H1 (cell line): ENCODE results near the gene PRKAG3. TPM values are rescaled to one million over a fixed set of nuclear protein-coding genes. Genes with fewer than 3 reads are reported as not detected.

Experiments used
- CTCF ChIA-PET: fragments of 300-600 bp; sonication (Branson Sonifier 250); formaldehyde crosslinking; loops from one replicate; lab custom pipeline; 2021; ENCODE audit not compliant: partially characterized antibody; lab: Charles Lee
- POLR2A ChIA-PET: fragments of 300-600 bp; sonication (Branson Sonifier 250); formaldehyde crosslinking; loops from one replicate; lab custom pipeline; 2021; ENCODE audit warnings: inconsistent platforms; ENCODE audit not compliant: partially characterized antibody; lab: Charles Lee
- DNase-seq, 2 experiments: peaks; one replicate each; pipeline versions ENCODE4 v3.0.0 to v3.0.0-alpha.2; 2010 to 2022; ENCODE audit warnings: low spot score in 2 of 2, low read depth in 1 of 2, mixed read lengths in 1 of 2
- FAIRE-seq: peaks from 2 replicates; lab custom pipeline; 2011; peaks lifted over from hg19 to GRCh38; lab: Jason Lieb, UNC
- H2AFZ ChIP-seq: 2 replicates; pipeline ENCODE4 v1.8.1; 2012; ENCODE audit warnings: low read length, inconsistent platforms
- H2AK5ac ChIP-seq: 2 replicates; pipeline ENCODE4 v1.6.1; 2013; ENCODE audit warnings: low read depth, low read length
- H2BK120ac ChIP-seq: replicated peaks from 2 replicates; pipeline ENCODE3; 2013; ENCODE audit warnings: low read depth, low read length, inconsistent platforms
- H2BK12ac ChIP-seq: 2 replicates; pipeline ENCODE4 v1.6.1; 2013; ENCODE audit warnings: low read depth, low read length
- H2BK15ac ChIP-seq: 2 replicates; pipeline ENCODE4 v1.6.1; 2013; ENCODE audit warnings: low read length
- H2BK20ac ChIP-seq: 2 replicates; pipeline ENCODE4 v1.6.1; 2013; ENCODE audit warnings: low read length
- H2BK5ac ChIP-seq: 2 replicates; pipeline ENCODE4 v1.6.1; 2013; ENCODE audit warnings: low read depth, low read length
- H3K14ac ChIP-seq: 2 replicates; pipeline ENCODE4 v1.6.1; 2013; ENCODE audit warnings: inconsistent platforms; ENCODE audit not compliant: insufficient read length
- H3K18ac ChIP-seq: 2 replicates; pipeline ENCODE4 v1.6.1; 2013; ENCODE audit warnings: low read length; ENCODE audit errors: extremely low read depth
- H3K23ac ChIP-seq: 2 replicates; pipeline ENCODE4 v1.6.1; 2013; ENCODE audit warnings: inconsistent platforms; ENCODE audit not compliant: insufficient read length
- H3K23me2 ChIP-seq: 2 replicates; pipeline ENCODE4 v1.6.1; 2013; ENCODE audit warnings: low read depth, low read length
- H3K27ac ChIP-seq: 2 replicates; pipeline ENCODE4 v1.6.1; 2011; ENCODE audit warnings: low read depth, low read length, inconsistent platforms
- H3K27me3 ChIP-seq, 4 experiments: replicated peaks in 1 of 4; 1 replicate in 1 of 4; 2 replicates in 3 of 4; pipeline versions ENCODE4 v1.6.1 to v1.8.1; 2011 to 2013; ENCODE audit warnings: low read length in 3 of 4, mild to moderate bottlenecking in 3 of 4, inconsistent platforms in 2 of 4, mixed read lengths in 2 of 4, moderate library complexity in 1 of 4; ENCODE audit not compliant: control insufficient read depth in 3 of 4, insufficient read depth in 3 of 4; ENCODE audit errors: extremely low read depth in 1 of 4
- H3K36me3 ChIP-seq, 4 experiments: 2 replicates each; pipeline versions ENCODE4 v1.6.1 to v1.8.1; 2011 to 2013; ENCODE audit warnings: mild to moderate bottlenecking in 4 of 4, low read length in 3 of 4, moderate library complexity in 2 of 4, control low read depth in 1 of 4, inconsistent platforms in 1 of 4; ENCODE audit not compliant: insufficient read depth in 4 of 4, control insufficient read depth in 2 of 4
- H3K4ac ChIP-seq: replicated peaks from 2 replicates; pipeline ENCODE3; 2013; ENCODE audit warnings: low read length, low read depth, mixed read lengths, inconsistent platforms; ENCODE audit not compliant: insufficient read length
- H3K4me1 ChIP-seq, 4 experiments: replicated peaks in 1 of 4; 1 replicate in 1 of 4; 2 replicates in 3 of 4; pipeline versions ENCODE4 v1.6.1 to v1.8.1; 2011 to 2013; ENCODE audit warnings: low read length in 3 of 4, inconsistent platforms in 2 of 4, mixed read lengths in 1 of 4; ENCODE audit not compliant: insufficient read depth in 4 of 4, control insufficient read depth in 3 of 4
- H3K4me2 ChIP-seq, 2 experiments: 2 replicates each; pipeline versions ENCODE4 v1.6.1 to v1.8.1; 2011 to 2013; ENCODE audit warnings: low read depth in 2 of 2, low read length in 2 of 2, control low read depth in 1 of 2, inconsistent platforms in 1 of 2, mild to moderate bottlenecking in 1 of 2; ENCODE audit not compliant: insufficient read depth in 1 of 2
- H3K4me3 ChIP-seq, 4 experiments: fragments of 200-600, 300-600 bp in 1 of 4; sonication (generic), shearing (Covaris generic), sonication (Bioruptor Twin) in 1 of 4; 2 replicates each; pipeline versions ENCODE4 v1.5.1 to v1.8.1; 2011 to 2016; ENCODE audit warnings: low read length in 4 of 4, low read depth in 3 of 4, control low read depth in 2 of 4, inconsistent platforms in 2 of 4, mild to moderate bottlenecking in 2 of 4, mixed read lengths in 1 of 4, moderate library complexity in 1 of 4; ENCODE audit not compliant: insufficient read depth in 2 of 4; ENCODE audit errors: extremely low read depth in 1 of 4
- H3K56ac ChIP-seq: replicated peaks from 2 replicates; pipeline ENCODE3; 2013; ENCODE audit warnings: low read depth, mild to moderate bottlenecking, mixed read lengths, low read length, inconsistent platforms; ENCODE audit not compliant: insufficient read length
- H3K79me1 ChIP-seq: 2 replicates; pipeline ENCODE4 v1.6.1; 2013; ENCODE audit warnings: low read depth, low read length, control low read depth
- H3K79me2 ChIP-seq, 2 experiments: 2 replicates each; pipeline versions ENCODE4 v1.6.1 to v1.8.1; 2012 to 2013; ENCODE audit warnings: low read length in 2 of 2, mild to moderate bottlenecking in 2 of 2, inconsistent platforms in 1 of 2; ENCODE audit not compliant: insufficient read depth in 2 of 2, control insufficient read depth in 1 of 2
- H3K9ac ChIP-seq, 4 experiments: replicated peaks in 1 of 4; 1 replicate in 1 of 4; 2 replicates in 3 of 4; pipeline versions ENCODE4 v1.6.1 to v1.8.1; 2011 to 2013; ENCODE audit warnings: low read depth in 3 of 4, low read length in 3 of 4, control low read depth in 2 of 4, mild to moderate bottlenecking in 2 of 4, moderate library complexity in 2 of 4, inconsistent platforms in 1 of 4; ENCODE audit errors: extremely low read depth in 1 of 4
- H3K9me3 ChIP-seq, 2 experiments: 2 replicates each; pipeline versions ENCODE4 v1.6.1 to v1.8.1; 2012 to 2013; ENCODE audit warnings: mild to moderate bottlenecking in 2 of 2, moderate library complexity in 2 of 2, control low read depth in 1 of 2, inconsistent platforms in 1 of 2, low read depth in 1 of 2, low read length in 1 of 2, mixed read lengths in 1 of 2; ENCODE audit not compliant: insufficient read depth in 2 of 2
- H4K20me1 ChIP-seq, 2 experiments: replicated peaks in 1 of 2; 2 replicates each; pipeline versions ENCODE3 to v1.8.1; 2011 to 2013; ENCODE audit warnings: inconsistent platforms in 2 of 2, low read length in 2 of 2, mild to moderate bottlenecking in 1 of 2; ENCODE audit not compliant: insufficient read depth in 2 of 2, control insufficient read depth in 1 of 2
- H4K5ac ChIP-seq: 2 replicates; pipeline ENCODE4 v1.6.1; 2013; ENCODE audit warnings: low read length, low read depth, mixed read lengths, inconsistent platforms; ENCODE audit not compliant: insufficient read length
- H4K8ac ChIP-seq: 2 replicates; pipeline ENCODE4 v1.8.0; 2013; ENCODE audit warnings: mild to moderate bottlenecking, moderate library complexity, low read length, inconsistent platforms; ENCODE audit not compliant: insufficient read depth; ENCODE audit errors: extremely low read depth
- H4K91ac ChIP-seq: replicated peaks from 2 replicates; pipeline ENCODE3; 2013; ENCODE audit warnings: low read length, mixed read lengths, inconsistent platforms; ENCODE audit not compliant: insufficient read length
- CHD1 ChIP-seq: IDR thresholded peaks from 2 replicates; pipeline ENCODE4 v1.6.1; 2012; ENCODE audit warnings: low read depth, low read length, improper control_type of control experiment
- KDM4A ChIP-seq: IDR thresholded peaks from one replicate; pipeline ENCODE4 v1.7.1; 2012; ENCODE audit warnings: low read depth, mild to moderate bottlenecking, moderate library complexity, low read length, inconsistent platforms; ENCODE audit not compliant: severe bottlenecking
- RBBP5 ChIP-seq: IDR thresholded peaks from 2 replicates; pipeline ENCODE4 v1.7.1; 2012; ENCODE audit warnings: low read depth, mild to moderate bottlenecking, inconsistent platforms, low read length, moderate library complexity, borderline replicate concordance
- RFX5 ChIP-seq: IDR thresholded peaks from 2 replicates; pipeline ENCODE4 v1.6.1; 2011; ENCODE audit warnings: low read depth, low read length, improper control_type of control experiment, borderline replicate concordance
- SIRT6 ChIP-seq: IDR thresholded peaks from one replicate; pipeline ENCODE4 v1.7.1; 2012; ENCODE audit warnings: low read length, inconsistent platforms
- SUZ12 ChIP-seq: fragments of 200-600 bp; sonication (generic); IDR thresholded peaks from 2 replicates; pipeline ENCODE4 v1.6.1; 2012; ENCODE audit warnings: mild to moderate bottlenecking, inconsistent platforms, low read length, moderate library complexity, mixed read lengths
- TAF7 ChIP-seq: optimal IDR thresholded peaks from 2 replicates; pipeline ENCODE3; 2011; ENCODE audit warnings: low read depth, mild to moderate bottlenecking, inconsistent platforms, low read length, moderate library complexity, borderline replicate concordance
- ZNF274 ChIP-seq: IDR thresholded peaks from 2 replicates; pipeline ENCODE4 v1.7.0; 2012; ENCODE audit warnings: low read length, borderline replicate concordance; ENCODE audit errors: extremely low read depth
- WGBS, 2 experiments: shearing (Covaris generic) in 1 of 2; methylation state at CpG; one replicate each; pipeline versions ENCODE4 v1.1.6 to v1.1.7; 2013 to 2015; ENCODE audit warnings: low lambda C conversion rate in 2 of 2, mixed read lengths in 2 of 2, inconsistent platforms in 1 of 2, low coverage in 1 of 2, missing lambda C conversion rate in 1 of 2; ENCODE audit not compliant: insufficient replicate concordance in 2 of 2, insufficient coverage in 1 of 2, insufficient read length in 1 of 2; ENCODE audit errors: extremely low coverage in 1 of 2, missing lambda C conversion rate in 1 of 2; 5-methylcytosine and 5-hydroxymethylcytosine counted together
- polyA plus RNA-seq, 7 experiments: library from polyadenylated mRNA; depleted of rRNA in 3 of 7; stranded (reverse) in 5 of 7; unstranded in 2 of 7; fragments of >200 nt in 5 of 7; fragments of 200-250 nt in 2 of 7; gene quantifications; 1 replicate in 5 of 7; 2 replicates in 1 of 7; 4 replicates in 1 of 7; pipeline versions ENCODE4 v1.2.1 to v1.2.3, GENCODE V29; 2011 to 2013; ENCODE audit warnings: missing spikeins in 2 of 7, mixed read lengths in 2 of 7
- total RNA-seq: library from RNA; stranded (reverse); fragmentation: NEBNext Ultra II Directional; extraction: Animal tissue kit (Norgen Biotek cat#: 25700); gene quantifications from 2 replicates; pipeline ENCODE4 v1.2.1, GENCODE V29; 2021
- TF ChIP-seq, protein P1 (sequence below), 3 experiments: IDR thresholded peaks; 1 replicate in 2 of 3; 2 replicates in 1 of 3; pipeline versions ENCODE4 v1.5.1 to v1.6.1; 2011; ENCODE audit warnings: low read length in 3 of 3, mild to moderate bottlenecking in 3 of 3, inconsistent platforms in 2 of 3, low read depth in 1 of 3, moderate library complexity in 1 of 3; ENCODE audit not compliant: insufficient read depth in 1 of 3; ENCODE audit errors: control extremely low read depth in 1 of 3

The PRKAG3 gene
- total and polyA plus RNA-seq, 2 of the 8 experiments (the other 6 are each of a cell fraction or from before 2014, with no cell fraction given) = not detected

DNA sequence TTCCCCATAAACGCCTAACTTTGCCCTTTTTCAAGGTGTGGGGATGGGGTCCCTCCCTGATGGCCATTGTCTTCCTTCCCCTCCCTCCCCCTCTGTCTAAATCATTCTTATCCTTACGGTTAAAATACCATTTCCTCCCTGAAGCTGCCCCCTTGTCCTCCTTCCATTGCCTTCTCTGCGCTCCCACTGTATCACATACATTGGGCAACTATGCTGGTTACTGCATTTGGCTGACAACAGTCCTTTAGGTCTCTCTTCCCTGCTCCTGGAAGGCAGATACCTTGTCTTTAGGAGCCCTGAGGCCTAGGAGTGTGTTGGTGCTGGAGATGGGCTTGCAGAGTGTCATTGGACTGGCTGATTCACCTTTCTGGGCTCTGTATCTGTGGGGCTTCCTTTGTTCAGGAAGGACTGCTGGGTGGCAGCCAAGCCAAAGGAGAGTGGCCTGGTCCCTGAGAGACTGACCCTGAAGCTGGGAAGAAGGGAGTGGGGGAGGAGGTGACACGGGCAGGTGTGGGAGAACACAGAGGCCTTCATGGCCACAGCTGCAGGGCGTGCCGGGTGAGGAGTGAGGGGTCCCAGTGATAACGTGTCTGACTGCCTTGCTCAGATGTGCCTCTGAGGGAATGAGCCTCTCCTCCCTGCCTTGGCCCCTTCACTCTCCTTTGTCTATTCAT lies 30.2 kb upstream of the PRKAG3 start:
- Histone ChIP-seq H3K9me3 (no peaks in the 10 kb centered on the region), H3K79me2 (no peaks in the 10 kb centered on the region), H2AFZ (no peak overlapping the region), H3K4me1 (peaks cover 4 to 30% (median 15%) of the 10 kb centered on the region in 4 experiments), H4K20me1 (peaks cover 11 to 15% of the 10 kb centered on the region in 2 experiments), H3K27me3 (peaks cover 65 to 93% (median 87%) of the 10 kb centered on the region in 4 experiments), H2BK12ac (no peak overlapping the region), H3K56ac (no peak overlapping the region), H2BK15ac (peak overlapping the region; percentile 82; the same call in 1 of the 2 replicates), H3K4me2 (peak overlapping the region; percentile 61 to 72; a peak in 1 of 4 replicates), H3K23ac (no peak overlapping the region), H2BK20ac (no peak overlapping the region), H3K9ac (no peak overlapping the region), H3K4me3 (no peak overlapping the region), H3K27ac (no peak overlapping the region), H3K23me2 (peaks cover 5% of the 10 kb centered on the region; the same call in 1 of the 2 replicates), H3K4ac (no peak overlapping the region), H2AK5ac (peak overlapping the region; percentile 88), H4K8ac (no peak overlapping the region; the same call in 1 of the 2 replicates), H3K14ac (no peak overlapping the region), H3K79me1 (no peaks in the 10 kb centered on the region), H4K91ac (no peak overlapping the region), H2BK120ac (no peak overlapping the region), H3K18ac (no peak overlapping the region), H3K36me3 (peaks cover 0 to 2% (median 0%) of the 10 kb centered on the region in 4 experiments; a peak in 1 of 8 replicates), H2BK5ac (no peak overlapping the region), H4K5ac (no peak overlapping the region)
- ChIA-PET CTCF (interaction anchor here (1.3 to 7.4 kb wide), 6 partner anchors 9 to 104 kb away, joined by 3 to 83 read pairs (median 10); no protein-coding TSS in a partner anchor), POLR2A (interaction anchor here (0.7 to 2.1 kb wide), 3 partner anchors 10 to 119 kb away, joined by 3 to 7 read pairs (median 4); no protein-coding TSS in a partner anchor)
- FAIRE-seq (no peak), DNase-seq (no peak)
- WGBS, 2 experiments = 39% methylated on average over 7 of the region's 7 CpGs; no CpG with 5 or more reads in 1 of the 2 experiments
- TF ChIP-seq CHD1 (no peak), ZNF274 (no peak), KDM4A (no peak), TAF7 (no peak), SUZ12 (no peak; the same call in 1 of the 2 replicates), RFX5 (no peak), SIRT6 (no peak), RBBP5 (no peak)
- TF ChIP-seq, protein P1, sequence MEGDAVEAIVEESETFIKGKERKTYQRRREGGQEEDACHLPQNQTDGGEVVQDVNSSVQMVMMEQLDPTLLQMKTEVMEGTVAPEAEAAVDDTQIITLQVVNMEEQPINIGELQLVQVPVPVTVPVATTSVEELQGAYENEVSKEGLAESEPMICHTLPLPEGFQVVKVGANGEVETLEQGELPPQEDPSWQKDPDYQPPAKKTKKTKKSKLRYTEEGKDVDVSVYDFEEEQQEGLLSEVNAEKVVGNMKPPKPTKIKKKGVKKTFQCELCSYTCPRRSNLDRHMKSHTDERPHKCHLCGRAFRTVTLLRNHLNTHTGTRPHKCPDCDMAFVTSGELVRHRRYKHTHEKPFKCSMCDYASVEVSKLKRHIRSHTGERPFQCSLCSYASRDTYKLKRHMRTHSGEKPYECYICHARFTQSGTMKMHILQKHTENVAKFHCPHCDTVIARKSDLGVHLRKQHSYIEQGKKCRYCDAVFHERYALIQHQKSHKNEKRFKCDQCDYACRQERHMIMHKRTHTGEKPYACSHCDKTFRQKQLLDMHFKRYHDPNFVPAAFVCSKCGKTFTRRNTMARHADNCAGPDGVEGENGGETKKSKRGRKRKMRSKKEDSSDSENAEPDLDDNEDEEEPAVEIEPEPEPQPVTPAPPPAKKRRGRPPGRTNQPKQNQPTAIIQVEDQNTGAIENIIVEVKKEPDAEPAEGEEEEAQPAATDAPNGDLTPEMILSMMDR (IDR thresholded peaks at IDR 0.05; ENCODE audit: control extremely low read depth in 1 of 3, insufficient read depth in 1 of 3, low read depth in 1 of 3, low read length in 3 of 3) = no peak
